ENCODE results near the gene TRMU.

The TRMU gene

GRCh38 chr22:46380069-46380468, 44.6 kb downstream of the TRMU start:
- Histone ChIP-seq H3K4me1 (peaks cover 25% of the 10 kb centered on the region), H3K9ac (no peak overlapping the region), H3K27ac (no peak overlapping the region), H3K4me3 (no peak overlapping the region), H3K9me3 (peaks cover 22% of the 10 kb centered on the region), H3K27me3 (peaks cover 21% of the 10 kb centered on the region), H3K4me2 (peak overlapping the region; percentile 82), H3K36me3 (peaks cover 11% of the 10 kb centered on the region), H4K20me1 (peaks cover 30% of the 10 kb centered on the region)
- TF ChIP-seq Cebpa-rat (IDR thresholded peaks at IDR 0.05), result no peak

GRCh38 chr22:46380581-46380980, 45.1 kb downstream of the TRMU start:
- Histone ChIP-seq H3K4me1 (peaks cover 20% of the 10 kb centered on the region), H3K4me2 (peak overlapping the region; percentile 82), H3K4me3 (no peak overlapping the region), H3K27me3 (peaks cover 21% of the 10 kb centered on the region), H4K20me1 (peaks cover 27% of the 10 kb centered on the region; the same call in 1 of the 2 replicates), H3K9ac (no peak overlapping the region), H3K36me3 (peaks cover 11% of the 10 kb centered on the region), H3K9me3 (peaks cover 17% of the 10 kb centered on the region), H3K27ac (no peak overlapping the region)
- TF ChIP-seq Cebpa-rat (IDR thresholded peaks at IDR 0.05), result no peak

GRCh38 chr22:46381142-46381541, 45.6 kb downstream of the TRMU start:
- peaks cover 11% of the 10 kb centered on the region for H3K36me3 ChIP-seq
- peaks cover 21% of the 10 kb centered on the region for H3K27me3 ChIP-seq
- H4K20me1 ChIP-seq, result peaks cover 27% of the 10 kb centered on the region; the same call in 1 of the 2 replicates
- no peak overlapping the region for H3K27ac ChIP-seq
- no peak overlapping the region for H3K4me3 ChIP-seq
- no peak for TF ChIP-seq Cebpa-rat (IDR thresholded peaks at IDR 0.05)
- H3K4me2 ChIP-seq, result peak overlapping the region; percentile 82
- H3K9me3 ChIP-seq, result peaks cover 12% of the 10 kb centered on the region
- peaks cover 20% of the 10 kb centered on the region for H3K4me1 ChIP-seq
- no peak overlapping the region for H3K9ac ChIP-seq

GRCh38 chr22:46381731-46382130, 46.2 kb downstream of the TRMU start:
- H3K27ac ChIP-seq, result no peak overlapping the region
- H3K4me3 ChIP-seq, result no peak overlapping the region
- H3K4me1 ChIP-seq, result peaks cover 20% of the 10 kb centered on the region
- TF ChIP-seq Cebpa-rat (IDR thresholded peaks at IDR 0.05), result no peak
- peaks cover 6% of the 10 kb centered on the region for H3K36me3 ChIP-seq
- no peak overlapping the region for H3K9ac ChIP-seq
- H3K27me3 ChIP-seq, result peaks cover 21% of the 10 kb centered on the region
- H3K4me2 ChIP-seq, result no peak overlapping the region
- peaks cover 6% of the 10 kb centered on the region for H3K9me3 ChIP-seq
- H4K20me1 ChIP-seq, result peaks cover 27% of the 10 kb centered on the region; the same call in 1 of the 2 replicates

GRCh38 chr22:46382524-46382923, 47.0 kb downstream of the TRMU start:
- no peak for TF ChIP-seq Cebpa-rat (IDR thresholded peaks at IDR 0.05)
- peaks cover 20% of the 10 kb centered on the region for H3K4me1 ChIP-seq
- peaks cover 21% of the 10 kb centered on the region for H3K27me3 ChIP-seq
- no peaks in the 10 kb centered on the region for H3K9me3 ChIP-seq
- no peak overlapping the region for H3K4me3 ChIP-seq
- H3K36me3 ChIP-seq, result no peaks in the 10 kb centered on the region
- no peak overlapping the region for H3K9ac ChIP-seq
- H3K27ac ChIP-seq, result no peak overlapping the region
- no peak overlapping the region for H3K4me2 ChIP-seq
- H4K20me1 ChIP-seq, result peaks cover 27% of the 10 kb centered on the region; the same call in 1 of the 2 replicates

GRCh38 chr22:46386312-46386711, 50.8 kb downstream of the TRMU start:
- no peak for TF ChIP-seq Cebpa-rat (IDR thresholded peaks at IDR 0.05)
- Histone ChIP-seq H3K4me1 (no peaks in the 10 kb centered on the region), H4K20me1 (0 out of 2 replicates have a peak, but pooled peaks cover 2% of the 10 kb centered on the region), H3K36me3 (no peaks in the 10 kb centered on the region), H3K9ac (no peak overlapping the region), H3K4me2 (no peak overlapping the region), H3K27ac (no peak overlapping the region), H3K9me3 (no peaks in the 10 kb centered on the region), H3K27me3 (0 out of 2 replicates have a peak, but pooled peaks cover under 1% of the 10 kb centered on the region), H3K4me3 (no peak overlapping the region)

GRCh38 chr22:46387748-46388147, 52.2 kb downstream of the TRMU start:
- no peak overlapping the region for H3K4me2 ChIP-seq
- no peaks in the 10 kb centered on the region for H3K36me3 ChIP-seq
- TF ChIP-seq Cebpa-rat (IDR thresholded peaks at IDR 0.05), result no peak
- H3K4me1 ChIP-seq, result no peaks in the 10 kb centered on the region
- H3K9me3 ChIP-seq, result no peaks in the 10 kb centered on the region
- H3K4me3 ChIP-seq, result no peak overlapping the region
- H3K27me3 ChIP-seq, result no peaks in the 10 kb centered on the region
- no peaks in the 10 kb centered on the region for H4K20me1 ChIP-seq
- no peak overlapping the region for H3K27ac ChIP-seq
- no peak overlapping the region for H3K9ac ChIP-seq

GRCh38 chr22:46388647-46389046, 53.1 kb downstream of the TRMU start:
- no peaks in the 10 kb centered on the region for H3K27me3 ChIP-seq

GRCh38 chr22:46389081-46389480, 53.6 kb downstream of the TRMU start:
- Histone ChIP-seq H3K4me1 (no peaks in the 10 kb centered on the region), H3K4me3 (no peak overlapping the region), H3K36me3 (no peaks in the 10 kb centered on the region), H3K9ac (no peak overlapping the region), H3K9me3 (no peaks in the 10 kb centered on the region), H3K27me3 (no peaks in the 10 kb centered on the region), H4K20me1 (no peaks in the 10 kb centered on the region), H3K4me2 (no peak overlapping the region), H3K27ac (no peak overlapping the region)
- no peak for TF ChIP-seq Cebpa-rat (IDR thresholded peaks at IDR 0.05)

More at GRCh38 chr22:46388647-46389046, 53.1 kb downstream of the TRMU start:
- TF ChIP-seq Cebpa-rat (IDR thresholded peaks at IDR 0.05), result no peak
- H3K9me3 ChIP-seq, result no peaks in the 10 kb centered on the region
- H3K36me3 ChIP-seq, result no peaks in the 10 kb centered on the region
- H3K4me2 ChIP-seq, result no peak overlapping the region
- H3K4me3 ChIP-seq, result no peak overlapping the region
- H3K9ac ChIP-seq, result no peak overlapping the region
- H4K20me1 ChIP-seq, result no peaks in the 10 kb centered on the region
- H3K27ac ChIP-seq, result no peak overlapping the region
- H3K4me1 ChIP-seq, result no peaks in the 10 kb centered on the region

- H3K9me3 ChIP-seq, result no peaks in the 10 kb centered on the region
- TF ChIP-seq Cebpa-rat (IDR thresholded peaks at IDR 0.05), result no peak
- H3K36me3 ChIP-seq, result no peaks in the 10 kb centered on the region
- H3K9ac ChIP-seq, result no peak overlapping the region
- H3K4me3 ChIP-seq, result no peak overlapping the region
- no peak overlapping the region for H3K4me2 ChIP-seq
- no peaks in the 10 kb centered on the region for H3K27me3 ChIP-seq
- no peaks in the 10 kb centered on the region for H4K20me1 ChIP-seq
- H3K4me1 ChIP-seq, result no peaks in the 10 kb centered on the region
- no peak overlapping the region for H3K27ac ChIP-seq
These were observed 54.7 kb downstream of the TRMU start for GRCh38 chr22:46390105-46390651.
